GM18511 (cell line): ENCODE measurements around the gene ALAD.
"Not testable (repeated sequence)": the region's sequence is repeated elsewhere in the genome, so short reads cannot be mapped to it uniquely, and the experiment has no call there.

Experiments used
- ATAC-seq: cut with Tn5 transposase; IDR thresholded peaks from one replicate; pipeline ENCODE4 v1.9.1; 2021; ENCODE audit warnings: mild to moderate bottlenecking, moderate library complexity; ENCODE audit not compliant: unreplicated experiment

Gene ALAD

GRCh38 chr9:113375057-113376023 lies 25.7 kb downstream of the ALAD start:
- ATAC-seq: no peak

- ATAC-seq: no peak
Observed at GRCh38 chr9:113373676-113374392, 27.2 kb downstream of the ALAD start.

DNA sequence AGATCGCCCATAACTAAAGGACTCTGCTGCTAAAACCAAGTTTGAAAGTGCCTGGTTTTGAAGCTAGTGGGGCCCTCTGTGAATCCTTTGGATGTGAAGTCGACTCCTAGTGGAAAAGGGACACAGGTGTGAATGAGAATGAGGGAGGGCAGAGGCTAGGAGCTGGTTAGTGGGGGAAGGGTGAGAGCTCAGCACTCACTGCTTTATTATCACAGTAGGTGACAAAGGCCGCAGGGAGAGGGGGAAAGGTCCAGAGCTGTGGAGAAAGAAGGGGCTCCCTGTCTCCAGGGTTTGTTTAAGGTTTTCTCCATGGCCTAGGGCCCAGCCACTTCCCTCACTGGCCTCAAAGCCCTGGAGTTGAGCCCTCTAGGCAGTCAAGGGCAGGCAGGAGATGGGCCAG lies 27.8 kb downstream of the ALAD start:
- no peak for ATAC-seq

DNA sequence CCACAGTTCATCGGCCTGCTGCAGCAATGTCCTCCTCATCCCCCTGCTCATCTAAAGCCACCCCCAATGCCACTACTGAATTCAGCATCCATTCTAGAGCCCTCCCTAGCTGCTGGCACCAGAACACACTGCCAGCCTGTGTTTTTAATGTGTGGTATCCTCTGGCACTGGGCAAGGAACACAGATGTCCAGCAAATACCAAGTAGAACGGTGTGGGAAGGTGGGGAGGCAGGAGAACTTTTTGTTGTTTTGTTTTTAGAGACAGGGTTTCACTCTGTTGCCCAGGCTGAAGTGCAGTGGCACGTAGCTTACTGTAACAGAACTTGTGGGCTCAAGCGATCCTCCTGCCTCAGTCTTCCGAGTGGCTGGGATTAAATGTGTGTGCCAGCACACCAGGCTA lies 29.0 kb downstream of the ALAD start:
- ATAC-seq: no peak

GRCh38 chr9:113370806-113371325 lies 30.2 kb downstream of the ALAD start:
- ATAC-seq: no peak

- no peak for ATAC-seq
Observed at GRCh38 chr9:113369855-113370140, 31.3 kb downstream of the ALAD start.

DNA sequence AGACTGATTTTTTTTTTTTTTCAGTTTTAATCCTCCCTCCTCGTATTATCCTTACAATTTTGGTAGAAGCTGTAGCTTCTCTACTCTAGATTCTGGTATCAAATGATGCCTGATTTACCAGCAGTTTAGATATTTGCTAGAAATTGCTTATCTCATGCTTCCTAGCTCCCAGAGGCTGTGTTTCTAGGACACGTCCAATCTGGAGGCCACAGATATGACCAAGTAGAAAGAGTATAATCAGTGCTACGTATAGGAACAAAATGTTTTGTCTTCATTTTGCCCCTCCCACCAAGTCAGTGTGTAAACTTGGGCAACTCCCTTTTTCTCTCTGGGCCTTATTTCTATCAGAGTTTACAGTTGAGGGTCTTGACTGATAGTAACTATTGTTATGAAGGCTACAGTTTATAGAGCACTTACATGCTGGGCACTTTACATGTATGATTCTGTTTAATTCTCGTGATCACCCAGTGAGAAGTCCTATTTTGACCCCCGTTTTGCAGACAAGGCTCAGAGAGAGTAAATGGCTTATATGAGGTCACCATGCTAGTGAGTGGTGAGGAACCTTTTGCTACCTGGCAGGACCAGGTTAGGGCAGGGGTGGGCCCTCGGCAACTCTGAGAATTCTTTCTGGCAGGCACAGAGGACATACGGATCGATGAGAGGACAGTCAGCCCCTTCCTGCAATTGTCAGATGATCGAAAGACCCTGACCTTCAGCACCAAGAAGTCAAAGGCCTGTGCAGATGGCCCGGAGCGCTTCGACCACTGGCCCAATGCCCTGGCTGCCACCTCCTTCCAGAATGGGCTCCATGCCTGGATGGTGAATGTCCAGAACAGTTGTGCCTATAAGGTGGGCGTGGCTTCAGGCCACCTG lies 31.9 kb downstream of the ALAD start:
- ATAC-seq: no peak

DNA sequence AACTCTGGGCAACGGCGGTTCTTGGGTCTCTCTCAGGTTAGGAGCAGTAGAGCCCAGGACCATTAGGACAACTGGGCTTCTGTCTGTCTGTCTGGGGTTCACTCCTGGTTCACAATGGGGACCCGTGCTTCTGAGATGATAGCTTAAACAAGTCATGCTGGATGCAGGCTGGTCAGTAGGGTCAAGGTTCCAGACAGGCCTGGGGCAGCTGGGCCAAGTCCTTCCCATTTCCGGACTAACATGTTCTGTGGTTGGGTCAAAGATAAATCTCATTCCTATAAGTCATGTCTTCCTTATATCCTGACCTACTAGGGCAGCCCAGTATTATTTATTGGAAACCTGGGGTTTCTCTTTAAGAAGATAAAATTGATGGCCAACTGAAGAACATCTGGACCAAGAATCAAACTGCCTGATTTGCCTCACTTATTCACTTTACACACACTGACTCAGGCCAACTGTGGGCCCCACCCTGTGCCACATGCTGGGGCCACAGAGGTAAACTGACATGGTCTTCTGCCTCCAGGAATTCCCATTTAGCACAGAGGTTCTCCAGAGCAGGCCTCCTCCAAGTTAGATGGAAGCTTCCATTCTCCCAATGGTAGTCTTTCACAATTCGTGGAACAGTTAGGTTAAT lies 32.6 kb downstream of the ALAD start:
- ATAC-seq: no peak

GRCh38 chr9:113365652-113366051 lies 35.4 kb downstream of the ALAD start:
- not testable (repeated sequence) for ATAC-seq

DNA sequence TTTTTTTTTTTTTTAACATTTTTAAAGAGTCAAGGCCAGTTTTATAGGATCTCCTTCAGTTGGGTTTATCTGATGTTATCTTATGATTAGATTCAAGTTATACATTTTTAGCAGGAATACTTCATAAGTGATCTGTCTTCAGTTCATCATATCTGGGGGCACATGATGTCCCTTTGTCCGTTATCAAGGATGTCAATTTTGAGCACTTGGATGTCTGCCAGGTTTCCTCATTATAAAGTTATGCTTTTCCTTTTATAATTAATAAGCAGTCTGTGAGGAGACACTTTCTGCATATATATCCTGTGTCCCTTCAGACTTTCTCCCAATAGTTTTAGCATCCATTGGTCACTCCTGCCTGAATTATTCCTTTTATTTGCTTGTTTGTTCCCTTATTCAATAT lies 36.1 kb downstream of the ALAD start:
- no peak for ATAC-seq

DNA sequence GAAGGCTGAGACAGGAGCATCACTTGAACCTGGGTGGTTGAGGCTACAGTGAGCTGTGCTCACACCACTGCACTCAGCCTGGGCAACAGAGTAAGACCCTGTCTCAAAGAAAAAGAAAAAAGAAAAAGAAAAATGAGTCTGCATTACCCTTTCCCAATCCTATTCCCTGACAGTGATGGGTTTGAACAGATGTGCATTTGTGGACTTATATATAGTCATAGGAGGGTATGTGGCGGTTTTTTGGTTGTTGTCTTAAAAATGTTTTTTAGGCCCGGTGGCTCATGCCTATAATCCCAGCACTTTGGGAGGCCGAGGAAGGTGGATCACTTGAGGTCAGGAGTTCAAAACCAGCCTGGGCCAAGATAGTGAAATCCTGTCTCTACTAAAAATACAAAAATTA lies 37.7 kb downstream of the ALAD start:
- no peak for ATAC-seq

DNA sequence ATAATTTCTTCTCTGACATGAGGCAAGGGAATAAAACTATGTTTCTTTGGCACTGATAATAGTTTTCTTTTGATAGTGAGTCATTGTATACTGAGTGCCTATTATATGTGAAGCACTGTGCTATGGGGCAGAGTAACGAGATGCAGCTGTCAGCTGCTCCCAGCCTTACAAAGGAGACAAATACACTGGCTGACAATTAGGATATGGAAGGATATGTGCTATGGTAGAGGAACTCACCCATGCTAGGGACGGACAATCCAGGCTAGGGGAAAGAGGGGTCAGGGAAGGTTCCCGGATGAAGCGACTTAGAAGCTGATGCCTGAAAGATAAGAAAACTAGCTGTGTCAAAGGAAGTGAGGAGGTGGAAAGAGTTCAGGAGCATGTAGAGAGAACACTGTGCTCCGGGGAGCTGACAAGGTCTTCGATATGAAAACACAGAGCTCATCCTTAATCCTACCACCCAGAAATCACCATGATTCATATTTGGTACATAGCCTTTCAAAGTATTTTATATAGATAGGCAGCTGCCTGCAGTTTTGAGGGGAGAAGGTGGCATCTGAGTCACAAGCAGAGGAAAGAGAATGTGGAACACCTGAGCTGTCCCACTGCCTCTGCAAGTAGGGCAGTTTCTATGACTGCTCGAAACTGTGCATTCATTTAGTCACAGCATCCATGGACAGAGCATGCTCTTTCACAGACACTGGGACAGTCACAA lies 39.6 kb downstream of the ALAD start:
- no peak for ATAC-seq

GRCh38 chr9:113360242-113360842 lies 40.7 kb downstream of the ALAD start:
- ATAC-seq: no peak

DNA sequence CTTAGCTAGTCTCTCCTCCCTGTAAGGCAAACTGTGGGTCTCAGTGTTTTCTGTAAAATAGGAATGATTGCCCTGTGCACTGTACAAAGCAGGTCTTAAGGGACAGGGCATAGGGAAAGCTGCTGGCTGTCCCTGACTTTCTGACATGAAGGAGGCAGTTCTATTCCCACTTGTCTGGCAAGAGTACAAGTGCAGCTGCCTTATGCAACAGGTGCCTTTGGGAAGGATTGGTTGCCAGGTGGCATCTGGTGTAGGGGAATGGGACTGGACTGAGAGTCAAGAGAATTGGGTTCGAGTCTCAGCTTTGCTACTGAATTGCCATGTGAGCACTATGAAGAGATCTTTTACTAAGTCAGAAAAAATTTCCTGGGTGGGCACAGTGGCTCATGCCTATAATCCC lies 41.7 kb downstream of the ALAD start:
- no peak for ATAC-seq

- ATAC-seq: no peak
Observed at GRCh38 chr9:113356686-113357292, 44.3 kb downstream of the ALAD start.

GRCh38 chr9:113355040-113355596 lies 46.0 kb downstream of the ALAD start:
- no peak for ATAC-seq

DNA sequence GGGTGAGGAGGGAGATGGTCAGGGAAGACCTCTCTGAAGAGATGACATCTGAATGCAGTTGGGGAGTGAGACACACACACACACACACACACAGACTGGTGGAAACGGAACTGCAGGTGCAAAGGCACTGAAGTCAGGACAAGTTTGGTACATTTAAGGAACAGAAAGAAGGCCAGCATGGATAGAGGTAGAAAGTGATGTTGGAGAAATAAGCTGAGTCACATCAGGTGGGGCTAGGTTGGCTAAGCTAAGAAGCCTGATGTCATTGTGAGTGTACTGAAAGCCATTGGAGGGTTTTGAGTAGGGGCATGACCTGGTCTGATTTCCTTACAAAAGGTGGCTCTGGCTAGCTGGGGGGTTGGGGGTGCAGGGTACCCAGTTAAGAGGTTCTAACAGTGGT lies 48.7 kb downstream of the ALAD start:
- ATAC-seq: no peak

DNA sequence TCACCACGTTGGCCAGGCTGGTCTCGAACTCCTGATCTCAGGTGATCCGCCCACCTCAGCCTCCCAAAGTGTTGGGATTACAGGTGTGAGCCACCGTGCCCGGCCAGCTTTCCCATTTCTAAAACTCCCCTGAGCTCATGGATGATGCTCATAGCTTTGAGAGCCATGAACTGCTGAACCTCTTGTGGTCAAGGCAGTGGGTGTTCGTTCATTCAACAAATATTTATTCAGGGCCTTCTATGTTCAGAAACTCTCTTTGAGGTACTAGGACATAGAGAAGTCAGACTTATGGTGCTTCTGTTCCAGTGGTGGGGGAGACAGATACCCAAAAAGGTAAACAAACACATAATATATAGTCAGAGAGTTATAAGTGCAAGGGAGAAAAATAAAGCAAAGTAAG lies 49.1 kb downstream of the ALAD start:
- no peak for ATAC-seq

GRCh38 chr9:113350937-113351336 lies 50.1 kb downstream of the ALAD start:
- ATAC-seq: no peak
